Gastrocnemius medialis (tissue), 4 donors: ENCODE measurements around the gene PCSK6.

Experiments
- POLR2A ChIP-seq, 2 donors: fragments of 450-650 bp; IDR thresholded peaks; one replicate each; pipeline ENCODE4 v1.6.1; 2017; ENCODE audit warnings: antibody characterized with exemption in 2 of 2, mild to moderate bottlenecking in 2 of 2, moderate library complexity in 2 of 2
- TF ChIP-seq, protein P1 (sequence below), 5 experiments: fragments of 450-650 bp in 3 of 5; fragments of 200-600 bp in 2 of 5; sonication (generic) in 2 of 5; IDR thresholded peaks in 4 of 5; conservative IDR thresholded peaks in 1 of 5; 1 replicate in 4 of 5; 2 replicates in 1 of 5; pipeline ENCODE4 v1.5.1; 2016 to 2019; ENCODE audit warnings: antibody characterized with exemption in 5 of 5, mild to moderate bottlenecking in 3 of 5, moderate library complexity in 3 of 5

DNA sequence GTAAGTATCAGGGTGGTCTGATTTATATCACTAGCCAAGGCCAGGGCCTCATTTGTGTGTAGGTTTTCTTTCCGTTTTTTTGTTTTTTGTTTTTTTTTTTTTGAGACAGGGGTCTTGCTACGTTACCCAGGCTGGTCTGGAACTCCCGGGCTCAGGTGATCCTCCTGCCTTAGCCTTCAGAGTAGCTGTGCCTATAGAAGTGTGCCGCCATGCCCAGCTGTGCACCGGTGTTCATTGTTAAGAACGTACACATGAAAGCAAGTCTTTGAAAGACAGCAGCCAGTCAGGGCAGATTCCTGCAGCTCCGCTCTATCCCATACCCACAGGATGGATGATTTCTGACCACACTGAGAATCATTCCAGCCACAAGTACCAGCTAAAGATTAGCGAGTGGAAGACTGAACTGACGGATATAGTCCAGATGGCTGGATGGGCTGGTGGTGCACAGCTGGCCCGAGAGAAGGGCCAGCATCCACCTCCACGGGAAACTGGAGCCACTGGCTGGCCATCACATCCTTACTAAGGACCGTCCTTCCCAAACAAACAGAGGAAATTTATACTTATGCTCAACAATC, 95.4 kb downstream of the PCSK6 start:
- TF ChIP-seq, protein P1, sequence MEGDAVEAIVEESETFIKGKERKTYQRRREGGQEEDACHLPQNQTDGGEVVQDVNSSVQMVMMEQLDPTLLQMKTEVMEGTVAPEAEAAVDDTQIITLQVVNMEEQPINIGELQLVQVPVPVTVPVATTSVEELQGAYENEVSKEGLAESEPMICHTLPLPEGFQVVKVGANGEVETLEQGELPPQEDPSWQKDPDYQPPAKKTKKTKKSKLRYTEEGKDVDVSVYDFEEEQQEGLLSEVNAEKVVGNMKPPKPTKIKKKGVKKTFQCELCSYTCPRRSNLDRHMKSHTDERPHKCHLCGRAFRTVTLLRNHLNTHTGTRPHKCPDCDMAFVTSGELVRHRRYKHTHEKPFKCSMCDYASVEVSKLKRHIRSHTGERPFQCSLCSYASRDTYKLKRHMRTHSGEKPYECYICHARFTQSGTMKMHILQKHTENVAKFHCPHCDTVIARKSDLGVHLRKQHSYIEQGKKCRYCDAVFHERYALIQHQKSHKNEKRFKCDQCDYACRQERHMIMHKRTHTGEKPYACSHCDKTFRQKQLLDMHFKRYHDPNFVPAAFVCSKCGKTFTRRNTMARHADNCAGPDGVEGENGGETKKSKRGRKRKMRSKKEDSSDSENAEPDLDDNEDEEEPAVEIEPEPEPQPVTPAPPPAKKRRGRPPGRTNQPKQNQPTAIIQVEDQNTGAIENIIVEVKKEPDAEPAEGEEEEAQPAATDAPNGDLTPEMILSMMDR (IDR thresholded peaks at IDR 0.05 in 4 of 5, conservative IDR thresholded peaks at IDR 0.05 in 1 of 5) = no peak
- no peak for TF ChIP-seq POLR2A (IDR thresholded peaks at IDR 0.05)
